Neutrophil (primary cell): Measurements from ENCODE around the gene CNOT3.
A peak's percentile ranks its signal among the peaks of the same experiment; 100 is the strongest.

Experiments used
- H3K27ac ChIP-seq: fragments of 200-600 bp; sonication (generic); 2 replicates; pipeline ENCODE4 v1.5.1; 2016; ENCODE audit warnings: mild to moderate bottlenecking, moderate library complexity
- H3K27me3 ChIP-seq: fragments of 200-600 bp; sonication (generic); 2 replicates; pipeline ENCODE4 v1.6.0; 2016; ENCODE audit warnings: mild to moderate bottlenecking
- H3K36me3 ChIP-seq: fragments of 200-600 bp; sonication (generic); 2 replicates; pipeline ENCODE4 v1.5.1; 2017
- H3K4me1 ChIP-seq, 2 experiments: fragments of 200-600 bp in 1 of 2; sonication (generic) in 1 of 2; 1 replicate in 1 of 2; 2 replicates in 1 of 2; pipeline versions ENCODE4 v1.5.1 to v1.6.1; 2013 to 2016; ENCODE audit warnings: low read depth in 1 of 2, low read length in 1 of 2, mild to moderate bottlenecking in 1 of 2, moderate library complexity in 1 of 2; ENCODE audit not compliant: control insufficient read depth in 1 of 2, insufficient read depth in 1 of 2
- H3K4me3 ChIP-seq, 2 experiments: fragments of 200-600 bp in 1 of 2; sonication (generic) in 1 of 2; 1 replicate in 1 of 2; 2 replicates in 1 of 2; pipeline ENCODE4 v1.5.1; 2013 to 2016; ENCODE audit warnings: low read depth in 1 of 2, low read length in 1 of 2, mild to moderate bottlenecking in 1 of 2, moderate library complexity in 1 of 2
- H3K9me3 ChIP-seq: fragments of 200-600 bp; sonication (generic); 2 replicates; pipeline ENCODE4 v1.5.1; 2016
- TF ChIP-seq, protein P1 (sequence below): fragments of 200-600 bp; sonication (generic); IDR thresholded peaks from 2 replicates; pipeline ENCODE4 v1.5.1; 2016; ENCODE audit warnings: antibody characterized with exemption

CNOT3 gene

DNA sequence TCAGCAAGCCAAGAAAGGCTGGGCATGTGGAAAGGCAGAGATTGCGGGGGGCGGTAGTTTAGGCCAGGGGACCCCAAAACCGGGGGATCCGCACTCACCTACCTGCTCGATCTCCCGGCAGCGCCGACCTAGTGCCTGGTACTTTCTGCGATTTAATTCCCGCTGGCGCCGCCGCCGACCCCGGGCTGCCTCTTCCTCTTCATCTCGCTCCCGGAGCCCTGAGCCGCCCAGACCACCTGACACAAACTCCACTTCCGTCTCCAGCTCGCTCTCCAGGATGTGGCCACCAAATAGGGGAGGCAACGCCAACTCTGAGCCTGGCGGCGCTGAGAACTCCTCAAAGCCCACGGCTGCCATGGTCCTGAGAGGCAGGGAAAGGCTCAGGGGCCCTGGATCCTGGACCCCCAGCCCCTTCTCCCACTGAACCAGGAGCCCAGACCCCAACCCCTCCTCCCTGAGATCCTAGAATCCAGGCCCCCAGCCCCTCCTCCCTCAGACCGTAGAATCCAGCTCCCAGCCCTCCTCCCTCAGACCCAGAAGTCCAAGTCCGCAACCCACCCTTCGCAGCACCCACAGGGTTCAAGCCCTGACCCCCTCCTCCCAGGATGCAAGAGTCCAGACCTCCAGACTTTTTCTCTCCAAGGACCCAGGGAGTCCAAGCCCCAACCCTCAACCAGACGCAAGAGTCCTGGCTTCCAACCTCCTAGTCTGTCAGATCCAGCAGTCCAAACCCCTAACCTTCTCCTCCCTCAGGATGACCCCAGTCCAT, 23.0 kb upstream of the CNOT3 start:
- TF ChIP-seq, protein P1, sequence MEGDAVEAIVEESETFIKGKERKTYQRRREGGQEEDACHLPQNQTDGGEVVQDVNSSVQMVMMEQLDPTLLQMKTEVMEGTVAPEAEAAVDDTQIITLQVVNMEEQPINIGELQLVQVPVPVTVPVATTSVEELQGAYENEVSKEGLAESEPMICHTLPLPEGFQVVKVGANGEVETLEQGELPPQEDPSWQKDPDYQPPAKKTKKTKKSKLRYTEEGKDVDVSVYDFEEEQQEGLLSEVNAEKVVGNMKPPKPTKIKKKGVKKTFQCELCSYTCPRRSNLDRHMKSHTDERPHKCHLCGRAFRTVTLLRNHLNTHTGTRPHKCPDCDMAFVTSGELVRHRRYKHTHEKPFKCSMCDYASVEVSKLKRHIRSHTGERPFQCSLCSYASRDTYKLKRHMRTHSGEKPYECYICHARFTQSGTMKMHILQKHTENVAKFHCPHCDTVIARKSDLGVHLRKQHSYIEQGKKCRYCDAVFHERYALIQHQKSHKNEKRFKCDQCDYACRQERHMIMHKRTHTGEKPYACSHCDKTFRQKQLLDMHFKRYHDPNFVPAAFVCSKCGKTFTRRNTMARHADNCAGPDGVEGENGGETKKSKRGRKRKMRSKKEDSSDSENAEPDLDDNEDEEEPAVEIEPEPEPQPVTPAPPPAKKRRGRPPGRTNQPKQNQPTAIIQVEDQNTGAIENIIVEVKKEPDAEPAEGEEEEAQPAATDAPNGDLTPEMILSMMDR = no peak
- Histone ChIP-seq H3K27me3 (no peaks in the 10 kb centered on the region), H3K27ac (peak overlapping the region; percentile 98), H3K4me3 (peak overlapping the region; percentile 97 to 99), H3K36me3 (peaks cover 31% of the 10 kb centered on the region), H3K4me1 (peaks cover 23 to 24% of the 10 kb centered on the region in 2 experiments), H3K9me3 (no peaks in the 10 kb centered on the region)

DNA sequence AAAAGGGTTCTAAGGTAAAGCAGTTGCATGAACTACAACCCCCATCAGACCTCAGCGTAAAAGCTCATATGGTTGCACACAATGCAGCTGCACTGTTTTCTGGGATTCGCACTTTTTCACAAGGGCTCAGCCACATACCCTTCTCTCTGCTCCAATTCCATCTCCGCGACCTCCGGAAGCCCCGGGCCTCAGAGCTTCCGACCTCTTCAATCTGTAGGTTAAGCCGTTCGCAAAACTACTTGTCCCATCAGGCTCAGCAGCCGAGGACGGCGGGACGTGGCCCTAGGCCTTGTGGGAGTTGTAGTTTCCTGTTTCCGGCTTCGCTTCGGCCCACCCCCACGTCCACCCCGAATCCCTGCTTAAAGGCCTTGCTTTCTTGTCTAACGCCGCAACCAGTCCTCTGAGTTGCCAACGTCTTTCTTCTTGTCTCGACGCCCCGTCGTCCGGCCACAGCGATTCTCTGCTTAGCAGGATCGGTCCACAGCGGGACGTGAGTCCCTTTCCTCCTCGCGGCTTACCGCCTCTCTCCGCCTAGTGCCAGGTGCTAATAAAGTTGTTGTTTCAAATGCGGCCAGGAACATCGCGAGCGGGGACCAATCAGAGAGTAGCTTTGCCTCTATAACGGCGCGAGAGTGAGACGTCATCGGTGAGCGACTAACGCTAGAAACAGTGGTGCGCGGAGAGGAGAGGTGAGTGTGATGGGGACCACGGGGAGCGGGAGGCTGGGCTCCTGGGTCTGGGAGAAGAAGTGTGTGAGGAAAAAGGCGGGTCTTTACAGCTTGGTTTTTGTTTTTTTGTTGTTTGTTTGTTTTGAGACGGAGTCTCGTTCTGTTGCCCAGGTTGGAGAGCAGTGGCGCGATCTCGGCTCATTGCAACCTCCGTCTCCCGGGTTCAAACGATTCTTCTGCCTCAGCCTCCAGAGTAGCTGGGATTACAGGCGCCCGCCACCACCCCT, 22.2 kb upstream of the CNOT3 start, which contains the start of the genes PRPF31 and TFPT:
Gene PRPF31 (plus strand): TSS at position 646 of the 955 bp plus-strand sequence. CDS start 2,525 bp downstream, outside the sequence.
Gene TFPT (minus strand): TSS at position 549 of the 955 bp plus-strand sequence. CDS start 388 bp downstream, at position 161.
- Histone ChIP-seq H3K27ac (peak within 1 kb of the TSS; percentile 98), H3K9me3 (no peaks in the 10 kb centered on the region), H3K4me1 (peaks cover 23 to 24% of the 10 kb centered on the region in 2 experiments), H3K27me3 (no peaks in the 10 kb centered on the region), H3K36me3 (peaks cover 31% of the 10 kb centered on the region), H3K4me3 (peak within 1 kb of the TSS; percentile 97 to 99)
- TF ChIP-seq, protein P1 = no peak

DNA sequence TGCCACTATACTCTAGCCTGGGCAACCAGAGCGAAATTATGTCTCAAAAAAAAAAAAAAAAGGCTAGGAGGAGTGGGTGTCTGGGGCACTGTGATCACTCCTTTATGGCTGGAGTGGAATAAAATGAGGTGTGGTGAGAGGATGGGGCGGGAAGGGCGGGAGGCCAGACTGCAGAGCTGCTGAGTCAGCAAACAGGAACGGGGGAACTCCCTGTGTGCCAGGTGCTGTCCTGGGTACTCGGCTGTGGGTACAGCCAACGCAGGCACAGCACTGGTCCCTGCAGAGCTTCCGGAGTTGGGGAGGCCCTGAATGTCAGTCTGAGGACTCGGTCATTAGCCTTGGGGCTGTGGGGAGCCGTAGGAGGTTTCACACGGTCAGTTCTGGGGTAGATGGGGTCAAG, 16.3 kb upstream of the CNOT3 start:
- Histone ChIP-seq H3K27me3 (no peaks in the 10 kb centered on the region), H3K4me1 (peaks cover 3 to 4% of the 10 kb centered on the region in 2 experiments), H3K27ac (no peak overlapping the region), H3K9me3 (no peaks in the 10 kb centered on the region), H3K4me3 (no peak overlapping the region), H3K36me3 (peaks cover 66% of the 10 kb centered on the region)
- TF ChIP-seq, protein P1 = no peak

DNA sequence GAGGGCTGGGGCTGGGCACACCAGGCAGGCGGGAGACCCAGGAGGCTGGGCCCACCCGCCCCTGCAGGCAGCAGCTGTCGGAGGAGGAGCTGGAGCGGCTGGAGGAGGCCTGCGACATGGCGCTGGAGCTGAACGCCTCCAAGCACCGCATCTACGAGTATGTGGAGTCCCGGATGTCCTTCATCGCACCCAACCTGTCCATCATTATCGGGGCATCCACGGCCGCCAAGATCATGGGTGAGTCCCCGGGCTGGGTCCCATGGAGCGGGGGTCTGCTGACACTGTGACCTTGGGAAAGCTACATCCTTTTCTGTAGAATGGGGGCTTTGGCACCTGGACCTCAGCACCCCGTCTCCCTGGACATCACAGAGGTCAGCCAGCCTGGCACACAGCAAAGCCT, 13.9 kb upstream of the CNOT3 start:
- no peak overlapping the region for H3K27ac ChIP-seq

DNA sequence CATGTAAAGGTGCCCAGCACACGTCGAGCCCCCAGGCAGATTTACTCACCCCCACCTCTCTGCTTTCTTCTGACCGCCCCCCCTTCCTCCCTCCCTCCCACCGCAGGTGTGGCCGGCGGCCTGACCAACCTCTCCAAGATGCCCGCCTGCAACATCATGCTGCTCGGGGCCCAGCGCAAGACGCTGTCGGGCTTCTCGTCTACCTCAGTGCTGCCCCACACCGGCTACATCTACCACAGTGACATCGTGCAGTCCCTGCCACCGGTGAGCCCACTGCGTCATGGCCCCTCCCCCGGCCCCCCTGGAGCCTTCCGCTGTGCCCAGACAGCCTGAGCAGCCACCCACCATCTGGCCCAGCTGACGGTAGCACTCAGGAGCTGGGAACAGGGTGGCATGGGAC, 13.2 kb upstream of the CNOT3 start:
- Histone ChIP-seq H3K4me1 (no peaks in the 10 kb centered on the region), H3K9me3 (no peaks in the 10 kb centered on the region), H3K36me3 (peaks cover 97% of the 10 kb centered on the region), H3K4me3 (no peak overlapping the region), H3K27me3 (no peaks in the 10 kb centered on the region), H3K27ac (no peak overlapping the region)
- TF ChIP-seq, protein P1 = no peak

More for the DNA sequence above, 13.9 kb upstream of the CNOT3 start:
- Histone ChIP-seq H3K4me1 (no peaks in the 10 kb centered on the region), H3K36me3 (peaks cover 91% of the 10 kb centered on the region), H3K4me3 (no peak overlapping the region), H3K27me3 (no peaks in the 10 kb centered on the region), H3K9me3 (no peaks in the 10 kb centered on the region)
- TF ChIP-seq, protein P1 = no peak
